H1 (cell line): ENCODE results near the gene TMEM225B. TPM values are rescaled to one million over a fixed set of nuclear protein-coding genes. Genes with fewer than 3 reads are reported as not detected.

Experiments used
- SIN3A ChIP-seq, 2 experiments: IDR thresholded peaks in 1 of 2; conservative IDR thresholded peaks in 1 of 2; 2 replicates each; pipeline ENCODE4 v1.6.1; 2011 to 2012; ENCODE audit warnings: low read length in 2 of 2, improper control_type of control experiment in 1 of 2, low read depth in 1 of 2, mild to moderate bottlenecking in 1 of 2
- polyA plus RNA-seq, 7 experiments: library from polyadenylated mRNA; depleted of rRNA in 3 of 7; stranded (reverse) in 5 of 7; unstranded in 2 of 7; fragments of >200 nt in 5 of 7; fragments of 200-250 nt in 2 of 7; gene quantifications; 1 replicate in 5 of 7; 2 replicates in 1 of 7; 4 replicates in 1 of 7; pipeline versions ENCODE4 v1.2.1 to v1.2.3, GENCODE V29; 2011 to 2013; ENCODE audit warnings: missing spikeins in 2 of 7, mixed read lengths in 2 of 7
- total RNA-seq: library from RNA; stranded (reverse); fragmentation: NEBNext Ultra II Directional; extraction: Animal tissue kit (Norgen Biotek cat#: 25700); gene quantifications from 2 replicates; pipeline ENCODE4 v1.2.1, GENCODE V29; 2021
- TF ChIP-seq, protein P1 (sequence below): fragments of 300-600 bp; sonication (generic); IDR thresholded peaks from 2 replicates; pipeline ENCODE4 v1.7.1; 2012; ENCODE audit warnings: low read length, moderate library complexity, mild to moderate bottlenecking, inconsistent platforms; ENCODE audit not compliant: insufficient replicate concordance

Gene TMEM225B
- total and polyA plus RNA-seq, 2 of the 8 experiments (the other 6 are each of a cell fraction or from before 2014, with no cell fraction given) = 0.68 TPM; not detected in 1

DNA sequence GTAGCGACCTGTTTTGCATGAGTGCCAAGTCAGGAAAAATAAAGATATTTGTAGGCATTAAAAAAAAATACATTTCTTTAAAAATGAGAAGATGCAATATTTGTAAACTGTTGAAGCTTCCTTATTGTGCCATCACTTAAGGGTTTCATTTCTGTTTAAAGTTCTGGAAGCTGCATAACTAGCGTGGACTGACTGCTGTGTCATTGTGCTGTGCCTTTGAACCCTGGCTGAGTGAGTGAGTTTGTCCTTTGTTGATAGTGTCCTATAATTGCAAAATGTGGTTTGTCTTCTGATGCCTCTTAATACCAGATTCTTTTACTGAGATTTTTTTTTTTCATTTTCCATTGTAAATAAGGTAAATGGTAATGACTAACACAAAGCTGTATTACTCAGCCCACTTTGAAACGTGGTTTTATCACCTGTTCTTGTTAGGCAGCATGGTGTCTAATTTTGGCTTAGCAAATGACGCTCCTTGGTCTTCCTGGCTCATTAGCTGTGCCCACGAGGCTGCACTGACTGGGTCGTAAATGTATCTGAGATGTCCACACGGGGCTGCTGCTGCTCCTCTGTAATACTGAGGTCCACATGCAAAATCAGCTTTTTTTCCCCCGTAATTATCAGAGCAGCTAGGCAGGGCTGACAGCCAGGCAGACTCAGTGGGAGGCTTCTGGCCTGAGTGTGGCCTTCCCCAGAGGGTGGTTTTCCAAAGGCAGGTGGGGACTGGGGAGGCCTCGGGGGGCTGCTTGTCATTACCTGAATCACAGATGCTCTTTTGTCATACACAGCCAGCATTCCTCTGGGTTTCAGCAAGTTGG, 33.4 kb downstream of the TMEM225B start (continued):
- TF ChIP-seq, protein P1, sequence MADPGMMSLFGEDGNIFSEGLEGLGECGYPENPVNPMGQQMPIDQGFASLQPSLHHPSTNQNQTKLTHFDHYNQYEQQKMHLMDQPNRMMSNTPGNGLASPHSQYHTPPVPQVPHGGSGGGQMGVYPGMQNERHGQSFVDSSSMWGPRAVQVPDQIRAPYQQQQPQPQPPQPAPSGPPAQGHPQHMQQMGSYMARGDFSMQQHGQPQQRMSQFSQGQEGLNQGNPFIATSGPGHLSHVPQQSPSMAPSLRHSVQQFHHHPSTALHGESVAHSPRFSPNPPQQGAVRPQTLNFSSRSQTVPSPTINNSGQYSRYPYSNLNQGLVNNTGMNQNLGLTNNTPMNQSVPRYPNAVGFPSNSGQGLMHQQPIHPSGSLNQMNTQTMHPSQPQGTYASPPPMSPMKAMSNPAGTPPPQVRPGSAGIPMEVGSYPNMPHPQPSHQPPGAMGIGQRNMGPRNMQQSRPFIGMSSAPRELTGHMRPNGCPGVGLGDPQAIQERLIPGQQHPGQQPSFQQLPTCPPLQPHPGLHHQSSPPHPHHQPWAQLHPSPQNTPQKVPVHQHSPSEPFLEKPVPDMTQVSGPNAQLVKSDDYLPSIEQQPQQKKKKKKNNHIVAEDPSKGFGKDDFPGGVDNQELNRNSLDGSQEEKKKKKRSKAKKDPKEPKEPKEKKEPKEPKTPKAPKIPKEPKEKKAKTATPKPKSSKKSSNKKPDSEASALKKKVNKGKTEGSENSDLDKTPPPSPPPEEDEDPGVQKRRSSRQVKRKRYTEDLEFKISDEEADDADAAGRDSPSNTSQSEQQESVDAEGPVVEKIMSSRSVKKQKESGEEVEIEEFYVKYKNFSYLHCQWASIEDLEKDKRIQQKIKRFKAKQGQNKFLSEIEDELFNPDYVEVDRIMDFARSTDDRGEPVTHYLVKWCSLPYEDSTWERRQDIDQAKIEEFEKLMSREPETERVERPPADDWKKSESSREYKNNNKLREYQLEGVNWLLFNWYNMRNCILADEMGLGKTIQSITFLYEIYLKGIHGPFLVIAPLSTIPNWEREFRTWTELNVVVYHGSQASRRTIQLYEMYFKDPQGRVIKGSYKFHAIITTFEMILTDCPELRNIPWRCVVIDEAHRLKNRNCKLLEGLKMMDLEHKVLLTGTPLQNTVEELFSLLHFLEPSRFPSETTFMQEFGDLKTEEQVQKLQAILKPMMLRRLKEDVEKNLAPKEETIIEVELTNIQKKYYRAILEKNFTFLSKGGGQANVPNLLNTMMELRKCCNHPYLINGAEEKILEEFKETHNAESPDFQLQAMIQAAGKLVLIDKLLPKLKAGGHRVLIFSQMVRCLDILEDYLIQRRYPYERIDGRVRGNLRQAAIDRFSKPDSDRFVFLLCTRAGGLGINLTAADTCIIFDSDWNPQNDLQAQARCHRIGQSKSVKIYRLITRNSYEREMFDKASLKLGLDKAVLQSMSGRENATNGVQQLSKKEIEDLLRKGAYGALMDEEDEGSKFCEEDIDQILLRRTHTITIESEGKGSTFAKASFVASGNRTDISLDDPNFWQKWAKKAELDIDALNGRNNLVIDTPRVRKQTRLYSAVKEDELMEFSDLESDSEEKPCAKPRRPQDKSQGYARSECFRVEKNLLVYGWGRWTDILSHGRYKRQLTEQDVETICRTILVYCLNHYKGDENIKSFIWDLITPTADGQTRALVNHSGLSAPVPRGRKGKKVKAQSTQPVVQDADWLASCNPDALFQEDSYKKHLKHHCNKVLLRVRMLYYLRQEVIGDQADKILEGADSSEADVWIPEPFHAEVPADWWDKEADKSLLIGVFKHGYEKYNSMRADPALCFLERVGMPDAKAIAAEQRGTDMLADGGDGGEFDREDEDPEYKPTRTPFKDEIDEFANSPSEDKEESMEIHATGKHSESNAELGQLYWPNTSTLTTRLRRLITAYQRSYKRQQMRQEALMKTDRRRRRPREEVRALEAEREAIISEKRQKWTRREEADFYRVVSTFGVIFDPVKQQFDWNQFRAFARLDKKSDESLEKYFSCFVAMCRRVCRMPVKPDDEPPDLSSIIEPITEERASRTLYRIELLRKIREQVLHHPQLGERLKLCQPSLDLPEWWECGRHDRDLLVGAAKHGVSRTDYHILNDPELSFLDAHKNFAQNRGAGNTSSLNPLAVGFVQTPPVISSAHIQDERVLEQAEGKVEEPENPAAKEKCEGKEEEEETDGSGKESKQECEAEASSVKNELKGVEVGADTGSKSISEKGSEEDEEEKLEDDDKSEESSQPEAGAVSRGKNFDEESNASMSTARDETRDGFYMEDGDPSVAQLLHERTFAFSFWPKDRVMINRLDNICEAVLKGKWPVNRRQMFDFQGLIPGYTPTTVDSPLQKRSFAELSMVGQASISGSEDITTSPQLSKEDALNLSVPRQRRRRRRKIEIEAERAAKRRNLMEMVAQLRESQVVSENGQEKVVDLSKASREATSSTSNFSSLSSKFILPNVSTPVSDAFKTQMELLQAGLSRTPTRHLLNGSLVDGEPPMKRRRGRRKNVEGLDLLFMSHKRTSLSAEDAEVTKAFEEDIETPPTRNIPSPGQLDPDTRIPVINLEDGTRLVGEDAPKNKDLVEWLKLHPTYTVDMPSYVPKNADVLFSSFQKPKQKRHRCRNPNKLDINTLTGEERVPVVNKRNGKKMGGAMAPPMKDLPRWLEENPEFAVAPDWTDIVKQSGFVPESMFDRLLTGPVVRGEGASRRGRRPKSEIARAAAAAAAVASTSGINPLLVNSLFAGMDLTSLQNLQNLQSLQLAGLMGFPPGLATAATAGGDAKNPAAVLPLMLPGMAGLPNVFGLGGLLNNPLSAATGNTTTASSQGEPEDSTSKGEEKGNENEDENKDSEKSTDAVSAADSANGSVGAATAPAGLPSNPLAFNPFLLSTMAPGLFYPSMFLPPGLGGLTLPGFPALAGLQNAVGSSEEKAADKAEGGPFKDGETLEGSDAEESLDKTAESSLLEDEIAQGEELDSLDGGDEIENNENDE = no peak
- peak; percentile 71 to 84; a peak in 2 of 4 replicates for TF ChIP-seq SIN3A (conservative IDR thresholded peaks at IDR 0.05 in 1 of 2, IDR thresholded peaks at IDR 0.05 in 1 of 2; ENCODE audit: low read depth in 1 of 2, low read length in 2 of 2)
